ENCODE data around the gene CARD10.
"Not testable (repeated sequence)": the region's sequence is repeated elsewhere in the genome, so short reads cannot be mapped to it uniquely, and the experiment has no call there.

DNA sequence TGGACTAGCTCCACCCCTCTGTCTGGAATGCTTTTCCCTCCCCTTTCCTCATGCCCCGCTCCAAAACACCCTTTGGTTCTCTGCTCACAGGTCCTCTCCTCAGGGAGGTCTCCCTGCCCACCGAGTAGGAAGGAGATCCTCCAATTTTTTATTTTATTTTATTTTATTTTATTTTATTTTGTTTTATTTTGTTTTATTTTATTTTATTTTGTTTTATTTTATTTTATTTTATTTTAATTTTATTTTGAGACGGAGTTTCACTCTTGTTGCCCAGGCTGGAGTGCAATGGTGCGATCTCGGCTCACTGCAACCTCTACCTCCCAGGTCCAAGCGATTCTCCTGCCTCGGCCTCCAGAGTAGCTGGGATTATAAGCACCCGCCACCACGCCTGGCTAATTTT is 8.7 kb upstream of the CARD10 start:
- not testable (repeated sequence) for TF ChIP-seq CTCF (IDR thresholded peaks at IDR 0.05; ENCODE audit: low read depth, low read length); MYC (IDR thresholded peaks at IDR 0.05; ENCODE audit: low read depth, low read length); POLR2A (IDR thresholded peaks at IDR 0.05; ENCODE audit: extremely low read depth, insufficient read length)
- TF ChIP-seq, protein P1, sequence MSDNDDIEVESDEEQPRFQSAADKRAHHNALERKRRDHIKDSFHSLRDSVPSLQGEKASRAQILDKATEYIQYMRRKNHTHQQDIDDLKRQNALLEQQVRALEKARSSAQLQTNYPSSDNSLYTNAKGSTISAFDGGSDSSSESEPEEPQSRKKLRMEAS (IDR thresholded peaks at IDR 0.05; ENCODE audit: low read depth, low read length), result not testable (repeated sequence)
